ENCODE data around the gene CDR2.
"Not testable (repeated sequence)": the region's sequence is repeated elsewhere in the genome, so short reads cannot be mapped to it uniquely, and the experiment has no call there.

The CDR2 gene

GRCh38 chr16:22374311-22375116 is at the start of gene CDR2:
Gene CDR2 (minus strand): TSS chr16:22374619. CDS start chr16:22374309, 310 bp downstream.
- Histone ChIP-seq H3K27me3 (ENCODE audit: control insufficient read depth in 1 of 2, insufficient read depth in 2 of 2, low read length in 2 of 2) (no peaks in the 10 kb centered on the region), H3K36me3 (ENCODE audit: insufficient read depth, low read length) (no peaks in the 10 kb centered on the region), H3K4me1 (ENCODE audit: insufficient read depth, low read length) (peaks cover 44% of the 10 kb centered on the region), H3K9me3 (ENCODE audit: low read length) (no peaks in the 10 kb centered on the region), H3K27ac (ENCODE audit: low read depth, low read length) (peak within 1 kb of the TSS; percentile 70), H3K9ac (ENCODE audit: low read length) (peak within 1 kb of the TSS; percentile 60), H3K4me3 (ENCODE audit: low read depth in 1 of 2, low read length in 2 of 2) (peak within 1 kb of the TSS; percentile 66 to 80)

GRCh38 chr16:22423716-22424115 is 49.3 kb upstream of the CDR2 start:
- H3K4me1 ChIP-seq (ENCODE audit: insufficient read depth, low read length), result peaks cover 11% of the 10 kb centered on the region
- no peak overlapping the region for H3K27ac ChIP-seq (ENCODE audit: low read depth, low read length)
- H3K9me3 ChIP-seq (ENCODE audit: low read length), result no peaks in the 10 kb centered on the region
- no peak overlapping the region for H3K9ac ChIP-seq (ENCODE audit: low read length)
- H3K36me3 ChIP-seq (ENCODE audit: insufficient read depth, low read length), result peaks cover 8% of the 10 kb centered on the region
- H3K4me3 ChIP-seq (ENCODE audit: low read depth in 1 of 2, low read length in 2 of 2), result no peak overlapping the region
- H3K27me3 ChIP-seq (ENCODE audit: control insufficient read depth in 1 of 2, insufficient read depth in 2 of 2, low read length in 2 of 2), result no peaks in the 10 kb centered on the region

GRCh38 chr16:22421136-22421535 is 46.7 kb upstream of the CDR2 start:
- peaks cover 4% of the 10 kb centered on the region for H3K36me3 ChIP-seq (ENCODE audit: insufficient read depth, low read length)
- no peaks in the 10 kb centered on the region for H3K9me3 ChIP-seq (ENCODE audit: low read length)
- no peak overlapping the region for H3K9ac ChIP-seq (ENCODE audit: low read length)
- no peak overlapping the region for H3K27ac ChIP-seq (ENCODE audit: low read depth, low read length)
- H3K4me3 ChIP-seq (ENCODE audit: low read depth in 1 of 2, low read length in 2 of 2), result no peak overlapping the region
- peaks cover 11% of the 10 kb centered on the region for H3K4me1 ChIP-seq (ENCODE audit: insufficient read depth, low read length)
- H3K27me3 ChIP-seq (ENCODE audit: control insufficient read depth in 1 of 2, insufficient read depth in 2 of 2, low read length in 2 of 2), result no peaks in the 10 kb centered on the region

- Histone ChIP-seq H3K36me3 (ENCODE audit: insufficient read depth, low read length) (peaks cover 4% of the 10 kb centered on the region), H3K27me3 (ENCODE audit: control insufficient read depth in 1 of 2, insufficient read depth in 2 of 2, low read length in 2 of 2) (no peaks in the 10 kb centered on the region), H3K4me1 (ENCODE audit: insufficient read depth, low read length) (peaks cover 11% of the 10 kb centered on the region), H3K9me3 (ENCODE audit: low read length) (no peaks in the 10 kb centered on the region), H3K27ac (ENCODE audit: low read depth, low read length) (no peak overlapping the region), H3K4me3 (ENCODE audit: low read depth in 1 of 2, low read length in 2 of 2) (no peak overlapping the region), H3K9ac (ENCODE audit: low read length) (no peak overlapping the region)
These were observed 46.3 kb upstream of the CDR2 start for GRCh38 chr16:22420606-22421135.

- Histone ChIP-seq H3K9me3 (ENCODE audit: low read length) (no peaks in the 10 kb centered on the region), H3K4me1 (ENCODE audit: insufficient read depth, low read length) (peaks cover 11% of the 10 kb centered on the region), H3K27ac (ENCODE audit: low read depth, low read length) (no peak overlapping the region), H3K36me3 (ENCODE audit: insufficient read depth, low read length) (peaks cover 4% of the 10 kb centered on the region), H3K27me3 (ENCODE audit: control insufficient read depth in 1 of 2, insufficient read depth in 2 of 2, low read length in 2 of 2) (no peaks in the 10 kb centered on the region), H3K9ac (ENCODE audit: low read length) (no peak overlapping the region), H3K4me3 (ENCODE audit: low read depth in 1 of 2, low read length in 2 of 2) (no peak overlapping the region)
These were observed 45.5 kb upstream of the CDR2 start for GRCh38 chr16:22419908-22420307.

- H3K36me3 ChIP-seq (ENCODE audit: insufficient read depth, low read length), result peaks cover 3% of the 10 kb centered on the region
- H3K9ac ChIP-seq (ENCODE audit: low read length), result no peak overlapping the region
- no peak overlapping the region for H3K27ac ChIP-seq (ENCODE audit: low read depth, low read length)
These were observed 44.4 kb upstream of the CDR2 start for GRCh38 chr16:22418826-22419225.

GRCh38 chr16:22417798-22418197 is 43.4 kb upstream of the CDR2 start:
- H3K9me3 ChIP-seq (ENCODE audit: low read length); H3K27ac ChIP-seq (ENCODE audit: low read depth, low read length); H3K4me1 ChIP-seq (ENCODE audit: insufficient read depth, low read length); H3K9ac ChIP-seq (ENCODE audit: low read length); H3K4me3 ChIP-seq (ENCODE audit: low read depth in 1 of 2, low read length in 2 of 2); H3K36me3 ChIP-seq (ENCODE audit: insufficient read depth, low read length); H3K27me3 ChIP-seq (ENCODE audit: control insufficient read depth in 1 of 2, insufficient read depth in 2 of 2, low read length in 2 of 2): not testable (repeated sequence)

More at GRCh38 chr16:22418826-22419225, 44.4 kb upstream of the CDR2 start:
- H3K9me3 ChIP-seq (ENCODE audit: low read length), result no peaks in the 10 kb centered on the region
- peaks cover 2% of the 10 kb centered on the region for H3K4me1 ChIP-seq (ENCODE audit: insufficient read depth, low read length)
- H3K4me3 ChIP-seq (ENCODE audit: low read depth in 1 of 2, low read length in 2 of 2), result no peak overlapping the region
- no peaks in the 10 kb centered on the region for H3K27me3 ChIP-seq (ENCODE audit: control insufficient read depth in 1 of 2, insufficient read depth in 2 of 2, low read length in 2 of 2)

- Histone ChIP-seq H3K4me3 (ENCODE audit: low read depth in 1 of 2, low read length in 2 of 2) (no peak overlapping the region), H3K36me3 (ENCODE audit: insufficient read depth, low read length) (no peaks in the 10 kb centered on the region), H3K27ac (ENCODE audit: low read depth, low read length) (no peak overlapping the region), H3K27me3 (ENCODE audit: control insufficient read depth in 1 of 2, insufficient read depth in 2 of 2, low read length in 2 of 2) (no peaks in the 10 kb centered on the region), H3K9ac (ENCODE audit: low read length) (no peak overlapping the region), H3K9me3 (ENCODE audit: low read length) (no peaks in the 10 kb centered on the region), H3K4me1 (ENCODE audit: insufficient read depth, low read length) (no peaks in the 10 kb centered on the region)
These were observed 42.6 kb upstream of the CDR2 start for GRCh38 chr16:22417019-22417418.

- H3K9me3 ChIP-seq (ENCODE audit: low read length), result no peaks in the 10 kb centered on the region
These were observed 39.4 kb upstream of the CDR2 start for GRCh38 chr16:22413819-22414218.

GRCh38 chr16:22407486-22407885 is 33.1 kb upstream of the CDR2 start:
- Histone ChIP-seq H3K9me3 (ENCODE audit: low read length) (no peaks in the 10 kb centered on the region), H3K4me1 (ENCODE audit: insufficient read depth, low read length) (no peaks in the 10 kb centered on the region), H3K27ac (ENCODE audit: low read depth, low read length) (no peak overlapping the region), H3K4me3 (ENCODE audit: low read depth in 1 of 2, low read length in 2 of 2) (no peak overlapping the region), H3K36me3 (ENCODE audit: insufficient read depth, low read length) (no peaks in the 10 kb centered on the region), H3K27me3 (ENCODE audit: control insufficient read depth in 1 of 2, insufficient read depth in 2 of 2, low read length in 2 of 2) (no peaks in the 10 kb centered on the region), H3K9ac (ENCODE audit: low read length) (no peak overlapping the region)

More at GRCh38 chr16:22413819-22414218, 39.4 kb upstream of the CDR2 start:
- H3K9ac ChIP-seq (ENCODE audit: low read length), result no peak overlapping the region
- no peaks in the 10 kb centered on the region for H3K27me3 ChIP-seq (ENCODE audit: control insufficient read depth in 1 of 2, insufficient read depth in 2 of 2, low read length in 2 of 2)
- H3K27ac ChIP-seq (ENCODE audit: low read depth, low read length), result no peak overlapping the region
- no peaks in the 10 kb centered on the region for H3K36me3 ChIP-seq (ENCODE audit: insufficient read depth, low read length)
- no peak overlapping the region for H3K4me3 ChIP-seq (ENCODE audit: low read depth in 1 of 2, low read length in 2 of 2)
- no peaks in the 10 kb centered on the region for H3K4me1 ChIP-seq (ENCODE audit: insufficient read depth, low read length)

GRCh38 chr16:22402191-22402590 is 27.8 kb upstream of the CDR2 start:
- no peaks in the 10 kb centered on the region for H3K36me3 ChIP-seq (ENCODE audit: insufficient read depth, low read length)
- no peak overlapping the region for H3K4me3 ChIP-seq (ENCODE audit: low read depth in 1 of 2, low read length in 2 of 2)
- H3K27me3 ChIP-seq (ENCODE audit: control insufficient read depth in 1 of 2, insufficient read depth in 2 of 2, low read length in 2 of 2), result no peaks in the 10 kb centered on the region
- H3K9ac ChIP-seq (ENCODE audit: low read length), result no peak overlapping the region
- H3K27ac ChIP-seq (ENCODE audit: low read depth, low read length), result no peak overlapping the region
- no peaks in the 10 kb centered on the region for H3K4me1 ChIP-seq (ENCODE audit: insufficient read depth, low read length)
- H3K9me3 ChIP-seq (ENCODE audit: low read length), result no peaks in the 10 kb centered on the region

- Histone ChIP-seq H3K4me3 (ENCODE audit: low read depth in 1 of 2, low read length in 2 of 2) (no peak overlapping the region), H3K27me3 (ENCODE audit: control insufficient read depth in 1 of 2, insufficient read depth in 2 of 2, low read length in 2 of 2) (no peaks in the 10 kb centered on the region), H3K9ac (ENCODE audit: low read length) (no peak overlapping the region), H3K9me3 (ENCODE audit: low read length) (no peaks in the 10 kb centered on the region), H3K36me3 (ENCODE audit: insufficient read depth, low read length) (no peaks in the 10 kb centered on the region), H3K27ac (ENCODE audit: low read depth, low read length) (no peak overlapping the region), H3K4me1 (ENCODE audit: insufficient read depth, low read length) (no peaks in the 10 kb centered on the region)
These were observed 26.5 kb upstream of the CDR2 start for GRCh38 chr16:22400900-22401299.
